Measurements from ENCODE around the gene TADA3.

GRCh38 chr3:9809615-9810432 lies 17.6 kb upstream of the TADA3 start, which contains the start of gene TTLL3:
- no peak for TF ChIP-seq RFX5 (IDR thresholded peaks at IDR 0.05)
- no peak for TF ChIP-seq CTCF (IDR thresholded peaks at IDR 0.05)
- no peak for TF ChIP-seq FOSL2 (IDR thresholded peaks at IDR 0.05)
- no peak; the same call in 1 of the 2 replicates for TF ChIP-seq FOSL2 (CRISPR knock-in tag; IDR thresholded peaks at IDR 0.05)
- TF ChIP-seq JUNB (IDR thresholded peaks at IDR 0.05), result no peak
